K562 (cell line): Measurements from ENCODE around the gene TIMM23. TPM values are rescaled to one million over a fixed set of nuclear protein-coding genes. Genes with fewer than 3 reads are reported as not detected.

Experiments
- polyA plus RNA-seq, 8 experiments: library from polyadenylated mRNA; depleted of rRNA in 4 of 8; stranded (reverse) in 5 of 8; unstranded in 3 of 8; fragments of >200 nt; fragmentation: Nextera tagmentation in 2 of 8; fragmentation: Illumina TruSeq in 1 of 8; extraction: Ambion mirVana in 2 of 8; extraction: Trizol in 1 of 8; gene quantifications; 2 replicates each; pipeline versions ENCODE4 v1.2.1 to v1.2.3, GENCODE V29; 2011 to 2014; ENCODE audit warnings: inconsistent platforms in 1 of 8, missing spikeins in 1 of 8
- small RNA-seq: library from RNA; depleted of rRNA; stranded (forward); fragments of <200 nt; gene quantifications from one replicate; pipeline ENCODE3, GENCODE V24; 2014
- total RNA-seq, 7 experiments: library from RNA; depleted of rRNA in 6 of 7; stranded (reverse); fragments of >200 nt in 6 of 7; fragmentation: Illumina TruSeq in 2 of 7; extraction: Trizol in 2 of 7; gene quantifications; 2 replicates each; pipeline versions ENCODE4 v1.2.1 to v1.2.3, GENCODE V29; 2011 to 2021; ENCODE audit warnings: low replicate concordance in 1 of 7

TIMM23 gene
- total and polyA plus RNA-seq, 9 of the 15 experiments (the other 6 are each of a cell fraction or from before 2014, with no cell fraction given): 148 to 280 (median 183) TPM

Small RNA genes within 50 kb of the gene (small RNA-seq; reads per million reads assigned to genes)
- not detected for gene SNORA74C-1

Other genes starting within 250 kb of the TIMM23 start
- gene WASHC2C, start 245.2 kb upstream of the TIMM23 start, total RNA-seq (2014; rRNA removed): 24.1 and 24.8 TPM in 2 replicates
- gene WASHC2C, start 245.2 kb upstream of the TIMM23 start, total RNA-seq (2014; rRNA removed; fragmentation: Illumina TruSeq; extraction: Trizol): 25.1 and 27.8 TPM in 2 replicates
- gene WASHC2C, start 245.2 kb upstream of the TIMM23 start, total RNA-seq (2015; rRNA removed; fragmentation: Illumina TruSeq; extraction: Trizol): 36.8 and 37.7 TPM in 2 replicates
- gene WASHC2C, start 245.2 kb upstream of the TIMM23 start, total RNA-seq (2021): 25.9 and 28.4 TPM in 2 replicates
- gene WASHC2C, start 245.2 kb upstream of the TIMM23 start, polyA plus RNA-seq (2011; rRNA removed): 17.5 and 20.9 TPM in 2 replicates
- 24.4 and 28.4 TPM in 2 replicates for gene WASHC2C, start 245.2 kb upstream of the TIMM23 start, polyA plus RNA-seq (2014; fragmentation: Illumina TruSeq; extraction: Trizol)
- gene WASHC2C, start 245.2 kb upstream of the TIMM23 start, polyA plus RNA-seq (2014; fragmentation: Nextera tagmentation; extraction: Ambion mirVana): 1 to 10 TPM; 3.2 to 5.3 TPM
- 18.3 and 21.6 TPM in 2 replicates for gene WASHC2C, start 245.2 kb upstream of the TIMM23 start, polyA plus RNA-seq (2014; rRNA removed)
- 11.9 and 14.2 TPM in 2 replicates for gene AGAP4, start 125.0 kb upstream of the TIMM23 start, total RNA-seq (2014; rRNA removed)
- 13.7 and 16.7 TPM in 2 replicates for gene AGAP4, start 125.0 kb upstream of the TIMM23 start, total RNA-seq (2014; rRNA removed; fragmentation: Illumina TruSeq; extraction: Trizol)
- 15.1 and 18.0 TPM in 2 replicates for gene AGAP4, start 125.0 kb upstream of the TIMM23 start, total RNA-seq (2015; rRNA removed; fragmentation: Illumina TruSeq; extraction: Trizol)
- 20.8 and 22.0 TPM in 2 replicates for gene AGAP4, start 125.0 kb upstream of the TIMM23 start, total RNA-seq (2021)
- 41.6 and 46.6 TPM in 2 replicates for gene AGAP4, start 125.0 kb upstream of the TIMM23 start, polyA plus RNA-seq (2011; rRNA removed)
- gene AGAP4, start 125.0 kb upstream of the TIMM23 start, polyA plus RNA-seq (2014; fragmentation: Illumina TruSeq; extraction: Trizol): 17.5 and 18.0 TPM in 2 replicates
- gene AGAP4, start 125.0 kb upstream of the TIMM23 start, polyA plus RNA-seq (2014; fragmentation: Nextera tagmentation; extraction: Ambion mirVana): 1 to 10 TPM; 1.5 to 6.0 TPM
- gene AGAP4, start 125.0 kb upstream of the TIMM23 start, polyA plus RNA-seq (2014; rRNA removed): 22.7 and 26.6 TPM in 2 replicates
- 136 and 144 TPM in 2 replicates for gene NCOA4, start 58.1 kb downstream of the TIMM23 start, total RNA-seq (2014; rRNA removed)
- gene NCOA4, start 58.1 kb downstream of the TIMM23 start, total RNA-seq (2014; rRNA removed; fragmentation: Illumina TruSeq; extraction: Trizol): 200 and 222 TPM in 2 replicates
- gene NCOA4, start 58.1 kb downstream of the TIMM23 start, total RNA-seq (2015; rRNA removed; fragmentation: Illumina TruSeq; extraction: Trizol): 169 and 182 TPM in 2 replicates
- gene NCOA4, start 58.1 kb downstream of the TIMM23 start, total RNA-seq (2021): 136 TPM in 2 replicates
- 237 and 283 TPM in 2 replicates for gene NCOA4, start 58.1 kb downstream of the TIMM23 start, polyA plus RNA-seq (2011; rRNA removed)
- 146 and 181 TPM in 2 replicates for gene NCOA4, start 58.1 kb downstream of the TIMM23 start, polyA plus RNA-seq (2014; fragmentation: Illumina TruSeq; extraction: Trizol)
- 100 to 1,000 TPM; 126 to 196 TPM for gene NCOA4, start 58.1 kb downstream of the TIMM23 start, polyA plus RNA-seq (2014; fragmentation: Nextera tagmentation; extraction: Ambion mirVana)
- gene NCOA4, start 58.1 kb downstream of the TIMM23 start, polyA plus RNA-seq (2014; rRNA removed): 89.8 and 108 TPM in 2 replicates
- gene MSMB, start 73.8 kb downstream of the TIMM23 start, total RNA-seq (2014; rRNA removed): not detected in 2 replicates
- not detected in 2 replicates for gene MSMB, start 73.8 kb downstream of the TIMM23 start, total RNA-seq (2014; rRNA removed; fragmentation: Illumina TruSeq; extraction: Trizol)
- not detected in 2 replicates for gene MSMB, start 73.8 kb downstream of the TIMM23 start, total RNA-seq (2015; rRNA removed; fragmentation: Illumina TruSeq; extraction: Trizol)
- not detected in 2 replicates for gene MSMB, start 73.8 kb downstream of the TIMM23 start, total RNA-seq (2021)
- gene MSMB, start 73.8 kb downstream of the TIMM23 start, polyA plus RNA-seq (2011; rRNA removed): not detected in 2 replicates
- not detected in 2 replicates for gene MSMB, start 73.8 kb downstream of the TIMM23 start, polyA plus RNA-seq (2014; fragmentation: Illumina TruSeq; extraction: Trizol)
- gene MSMB, start 73.8 kb downstream of the TIMM23 start, polyA plus RNA-seq (2014; fragmentation: Nextera tagmentation; extraction: Ambion mirVana): under 1 TPM in 1 of 2 experiments, not detected in 1; 0.21 TPM
- 0.60 TPM in 1 of 2 replicates, not detected in the other for gene MSMB, start 73.8 kb downstream of the TIMM23 start, polyA plus RNA-seq (2014; rRNA removed)